Bronchial epithelial cell (primary cell): Measurements from ENCODE around the gene KCNJ12. TPM values are rescaled to one million over a fixed set of nuclear protein-coding genes. Genes with fewer than 3 reads are reported as not detected.
"Not testable (repeated sequence)": the region's sequence is repeated elsewhere in the genome, so short reads cannot be mapped to it uniquely, and the experiment has no call there.

Experiments
- DNase-seq: peaks from one replicate; pipeline ENCODE4 v3.0.0-alpha.2; 2010; ENCODE audit warnings: low read depth
- FAIRE-seq: peaks from 2 replicates; lab custom pipeline; 2011; peaks lifted over from hg19 to GRCh38; lab: Jason Lieb, UNC
- H3K27me3 ChIP-seq: 2 replicates; pipeline ENCODE4 v1.5.1; 2011; ENCODE audit warnings: low read length; ENCODE audit not compliant: control insufficient read depth, insufficient read depth
- H3K36me3 ChIP-seq: 2 replicates; pipeline ENCODE4 v1.5.1; 2011; ENCODE audit warnings: low read length; ENCODE audit not compliant: control insufficient read depth, insufficient read depth
- H3K4me3 ChIP-seq: 2 replicates; pipeline ENCODE4 v1.5.1; 2011; ENCODE audit warnings: mild to moderate bottlenecking, low read depth, low read length, control low read depth
- total RNA-seq: library from RNA; depleted of rRNA; stranded (reverse); fragments of >200 nt; gene quantifications from 2 replicates; pipeline ENCODE4 v1.2.1, GENCODE V29; 2014
- TF ChIP-seq, protein P1 (sequence below): IDR thresholded peaks from 2 replicates; pipeline ENCODE4 v1.5.1; 2011; ENCODE audit warnings: mild to moderate bottlenecking, moderate library complexity, low read length, control low read depth, inconsistent platforms; ENCODE audit not compliant: insufficient read depth, severe bottlenecking

Gene KCNJ12
- total RNA-seq, 1 donor from 2014 or later = under 0.01 TPM

DNA sequence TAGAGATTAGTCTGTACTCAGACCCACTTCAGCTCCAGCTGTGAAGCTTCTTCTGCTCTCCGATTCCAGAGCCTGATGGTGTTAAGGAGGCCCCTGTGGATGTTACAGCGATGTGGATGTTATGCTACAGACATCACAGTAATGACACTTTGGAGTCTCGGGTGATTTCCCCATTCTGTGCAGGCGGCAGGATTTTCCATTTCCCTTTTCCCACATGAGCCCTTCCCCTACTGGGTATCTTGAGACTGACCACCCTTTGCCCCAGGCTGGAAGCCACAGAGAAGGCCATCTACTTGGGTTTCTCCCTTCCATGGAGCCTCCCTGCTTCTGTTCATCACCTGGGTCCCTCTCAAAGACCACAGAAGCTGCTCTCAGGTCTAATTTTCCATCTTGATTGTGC lies 78.3 kb downstream of the KCNJ12 start:
- Histone ChIP-seq H3K36me3 (no peaks in the 10 kb centered on the region), H3K4me3 (no peak overlapping the region), H3K27me3 (peaks cover 2% of the 10 kb centered on the region)
- no peak for FAIRE-seq
- no peak for DNase-seq
- TF ChIP-seq, protein P1, sequence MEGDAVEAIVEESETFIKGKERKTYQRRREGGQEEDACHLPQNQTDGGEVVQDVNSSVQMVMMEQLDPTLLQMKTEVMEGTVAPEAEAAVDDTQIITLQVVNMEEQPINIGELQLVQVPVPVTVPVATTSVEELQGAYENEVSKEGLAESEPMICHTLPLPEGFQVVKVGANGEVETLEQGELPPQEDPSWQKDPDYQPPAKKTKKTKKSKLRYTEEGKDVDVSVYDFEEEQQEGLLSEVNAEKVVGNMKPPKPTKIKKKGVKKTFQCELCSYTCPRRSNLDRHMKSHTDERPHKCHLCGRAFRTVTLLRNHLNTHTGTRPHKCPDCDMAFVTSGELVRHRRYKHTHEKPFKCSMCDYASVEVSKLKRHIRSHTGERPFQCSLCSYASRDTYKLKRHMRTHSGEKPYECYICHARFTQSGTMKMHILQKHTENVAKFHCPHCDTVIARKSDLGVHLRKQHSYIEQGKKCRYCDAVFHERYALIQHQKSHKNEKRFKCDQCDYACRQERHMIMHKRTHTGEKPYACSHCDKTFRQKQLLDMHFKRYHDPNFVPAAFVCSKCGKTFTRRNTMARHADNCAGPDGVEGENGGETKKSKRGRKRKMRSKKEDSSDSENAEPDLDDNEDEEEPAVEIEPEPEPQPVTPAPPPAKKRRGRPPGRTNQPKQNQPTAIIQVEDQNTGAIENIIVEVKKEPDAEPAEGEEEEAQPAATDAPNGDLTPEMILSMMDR = no peak

DNA sequence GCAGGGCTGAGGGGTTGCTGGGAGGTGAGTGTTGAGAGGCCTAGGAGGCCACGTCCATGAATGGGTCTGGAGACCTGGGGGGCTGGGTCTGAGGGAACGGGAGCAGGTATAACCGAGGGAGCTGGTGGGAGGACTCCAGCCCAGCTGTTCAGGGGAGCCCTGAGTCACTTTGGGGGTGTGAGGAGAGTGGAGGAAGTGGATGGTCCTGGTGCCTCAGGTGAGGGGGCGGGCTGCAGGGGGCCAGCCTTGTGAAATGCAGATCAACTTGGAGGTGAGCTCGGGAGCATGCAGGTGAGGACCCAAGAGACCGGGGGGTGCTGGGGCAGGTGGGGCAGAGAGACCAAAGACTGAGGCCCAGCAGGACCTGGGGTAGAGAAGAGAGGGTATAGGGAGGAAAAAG lies 79.6 kb downstream of the KCNJ12 start:
- FAIRE-seq (no peak), DNase-seq (no peak)
- TF ChIP-seq, protein P1 = no peak
- H3K27me3 ChIP-seq = peaks cover 2% of the 10 kb centered on the region
- no peak overlapping the region for H3K4me3 ChIP-seq
- no peaks in the 10 kb centered on the region for H3K36me3 ChIP-seq

DNA sequence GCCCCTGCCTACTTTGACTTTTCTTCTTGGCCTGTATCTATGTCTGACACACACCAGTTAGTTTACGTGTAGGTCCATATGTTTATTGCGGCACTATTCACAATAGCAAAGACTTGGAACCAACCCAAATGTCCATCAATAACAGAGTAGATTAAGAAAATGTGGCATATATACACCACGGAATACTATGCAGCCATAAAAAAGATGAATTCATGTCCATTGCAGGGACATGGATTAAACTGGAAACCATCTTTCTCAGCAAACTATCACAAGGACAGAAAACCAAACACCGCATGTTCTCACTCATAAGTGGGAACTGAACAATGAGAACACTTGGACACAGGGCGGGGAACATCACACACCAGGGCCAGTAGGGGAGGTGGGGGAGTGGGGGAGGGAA lies 80.3 kb downstream of the KCNJ12 start:
- not testable (repeated sequence) for DNase-seq, H3K36me3 ChIP-seq, FAIRE-seq, H3K4me3 ChIP-seq, H3K27me3 ChIP-seq

DNA sequence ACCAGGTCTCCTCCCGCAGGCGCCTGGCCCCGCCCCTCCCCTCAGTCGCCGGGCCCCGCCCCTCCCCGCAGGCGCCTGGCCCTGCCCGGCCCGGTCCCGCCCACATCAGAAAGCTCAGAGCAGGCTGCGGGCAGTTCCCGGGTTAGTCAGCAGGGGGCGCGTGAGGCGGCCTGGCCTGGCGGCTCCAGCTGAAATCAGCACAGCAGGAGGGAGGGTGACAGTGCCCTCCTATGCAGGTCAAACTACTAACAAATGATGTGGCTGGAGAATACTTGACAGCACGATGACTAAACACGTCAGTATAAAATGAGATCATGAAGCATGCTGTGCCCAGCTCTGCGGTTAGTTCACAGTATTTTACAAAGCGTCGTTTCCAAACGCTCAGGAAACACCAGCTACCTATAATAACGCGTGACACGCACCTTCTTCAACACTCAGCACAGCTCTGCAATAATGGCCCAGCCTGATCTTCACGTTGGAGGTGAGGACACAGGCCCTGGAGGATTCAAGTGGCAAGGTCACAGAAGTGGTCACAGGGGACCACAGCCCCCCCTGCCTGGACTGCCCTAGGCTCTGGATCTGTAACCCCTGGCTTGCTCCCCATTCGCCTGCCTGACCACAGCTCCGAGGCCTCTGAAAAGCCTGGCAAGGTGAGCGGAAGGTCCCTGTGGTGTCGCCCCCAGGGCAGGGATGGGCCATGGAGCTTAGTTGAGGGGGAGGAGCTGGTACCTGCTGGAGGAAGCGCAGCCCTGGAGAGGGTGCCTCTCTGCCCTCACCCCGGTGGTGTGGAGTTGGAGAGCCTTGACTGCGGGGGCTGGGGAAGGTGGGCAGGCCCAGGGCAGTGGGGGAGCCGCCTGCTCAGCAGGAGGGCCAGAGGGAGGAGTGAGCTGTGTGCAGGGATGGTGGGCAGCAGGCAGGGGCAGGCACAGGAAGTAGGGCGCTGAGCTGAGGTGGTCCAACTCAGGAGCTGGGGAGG lies 81.2 kb downstream of the KCNJ12 start:
- FAIRE-seq (peak; percentile 84), DNase-seq (peak; percentile 91)
- Histone ChIP-seq H3K27me3 (peaks cover 2% of the 10 kb centered on the region), H3K4me3 (no peak overlapping the region), H3K36me3 (no peaks in the 10 kb centered on the region)
- TF ChIP-seq, protein P1 = peak; percentile 89

DNA sequence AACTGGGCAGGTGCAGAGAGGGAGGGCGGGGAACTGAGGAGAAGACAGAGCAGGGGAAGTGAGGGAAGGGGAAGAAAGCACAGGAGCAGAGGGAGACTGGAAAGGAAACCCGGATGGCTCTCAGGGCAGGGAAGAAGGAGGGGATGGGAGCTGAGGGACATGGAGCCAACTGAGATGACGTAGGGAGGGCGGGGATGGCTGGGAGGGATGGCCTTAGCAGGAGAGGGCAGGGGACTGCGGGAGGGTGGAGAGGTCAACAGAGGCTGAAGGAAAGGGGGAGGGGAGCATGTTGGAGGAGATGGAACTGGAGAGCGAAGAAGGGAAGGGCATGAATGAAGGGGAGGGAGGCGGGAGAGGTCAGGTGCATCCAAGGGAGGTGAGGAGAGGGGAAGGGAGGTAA lies 81.9 kb downstream of the KCNJ12 start:
- FAIRE-seq (no peak), DNase-seq (no peak)
- H3K36me3 ChIP-seq = no peaks in the 10 kb centered on the region
- H3K4me3 ChIP-seq = no peak overlapping the region
- peaks cover 2% of the 10 kb centered on the region for H3K27me3 ChIP-seq
- TF ChIP-seq, protein P1 = no peak

DNA sequence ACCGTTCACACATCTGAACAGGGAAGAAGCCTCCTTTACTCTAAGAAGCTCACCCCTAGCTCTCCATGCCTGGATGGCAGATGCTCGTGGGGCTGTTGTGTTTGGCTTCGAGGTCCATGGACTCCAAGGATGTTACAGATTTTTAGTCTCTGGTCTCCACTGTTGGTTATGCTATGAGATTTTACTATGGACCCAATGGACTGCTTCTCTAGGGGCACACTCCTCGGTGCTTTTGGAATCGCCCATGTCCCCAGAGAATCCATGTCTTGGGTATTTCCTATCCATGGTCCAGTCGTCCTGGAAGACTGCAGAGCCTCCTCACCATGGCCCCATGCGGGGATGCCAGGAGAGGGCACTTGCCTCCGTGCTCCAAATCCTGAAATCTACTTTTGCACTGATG lies 83.4 kb downstream of the KCNJ12 start:
- Histone ChIP-seq H3K36me3 (no peaks in the 10 kb centered on the region), H3K27me3 (peaks cover 2% of the 10 kb centered on the region), H3K4me3 (no peak overlapping the region)
- peak; percentile 62 for FAIRE-seq
- TF ChIP-seq, protein P1 = no peak
- DNase-seq = no peak
